Retinal pigment epithelial cell (primary cell): ENCODE results near the gene PIP5KL1.
A peak's percentile ranks its signal among the peaks of the same experiment; 100 is the strongest.
"Not testable (repeated sequence)": the region's sequence is repeated elsewhere in the genome, so short reads cannot be mapped to it uniquely, and the experiment has no call there.

Experiments used
- DNase-seq: peaks from one replicate; pipeline ENCODE4 v3.0.0-alpha.2; 2010; ENCODE audit warnings: low read depth
- H3K4me3 ChIP-seq: 2 replicates; pipeline ENCODE4 v1.5.1; 2011; ENCODE audit warnings: mild to moderate bottlenecking, low read length, control low read depth, moderate library complexity
- TF ChIP-seq, protein P1 (sequence below): conservative IDR thresholded peaks from 2 replicates; pipeline ENCODE4 v1.5.1; 2011; ENCODE audit warnings: low read depth, low read length, control low read depth, inconsistent platforms

The PIP5KL1 gene

DNA sequence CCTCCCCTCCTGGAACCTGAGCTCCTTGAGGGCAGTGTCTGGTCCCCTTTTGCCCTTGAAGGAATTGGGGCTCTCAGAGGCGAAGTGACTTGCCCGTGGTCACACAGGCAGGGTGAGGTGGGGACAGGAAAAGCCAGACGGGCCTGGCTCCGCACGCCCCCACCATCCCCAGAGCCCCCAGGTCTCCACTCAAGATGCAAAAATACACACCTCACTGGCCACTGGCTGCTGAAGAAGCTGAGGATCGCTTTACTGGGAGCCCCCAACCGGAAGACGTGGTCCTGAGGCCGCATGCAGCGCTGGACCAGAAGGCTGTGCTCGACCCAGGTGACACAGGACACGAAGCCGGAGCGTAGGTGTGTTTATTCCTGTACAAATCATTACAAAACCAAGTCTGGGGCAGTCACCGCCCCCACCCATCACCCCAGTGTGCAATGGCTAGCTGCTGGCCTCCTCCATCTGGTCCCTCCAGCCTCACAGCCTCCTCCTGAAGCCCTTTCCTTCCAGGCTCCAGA is 45.5 kb downstream of the PIP5KL1 start:
- TF ChIP-seq, protein P1, sequence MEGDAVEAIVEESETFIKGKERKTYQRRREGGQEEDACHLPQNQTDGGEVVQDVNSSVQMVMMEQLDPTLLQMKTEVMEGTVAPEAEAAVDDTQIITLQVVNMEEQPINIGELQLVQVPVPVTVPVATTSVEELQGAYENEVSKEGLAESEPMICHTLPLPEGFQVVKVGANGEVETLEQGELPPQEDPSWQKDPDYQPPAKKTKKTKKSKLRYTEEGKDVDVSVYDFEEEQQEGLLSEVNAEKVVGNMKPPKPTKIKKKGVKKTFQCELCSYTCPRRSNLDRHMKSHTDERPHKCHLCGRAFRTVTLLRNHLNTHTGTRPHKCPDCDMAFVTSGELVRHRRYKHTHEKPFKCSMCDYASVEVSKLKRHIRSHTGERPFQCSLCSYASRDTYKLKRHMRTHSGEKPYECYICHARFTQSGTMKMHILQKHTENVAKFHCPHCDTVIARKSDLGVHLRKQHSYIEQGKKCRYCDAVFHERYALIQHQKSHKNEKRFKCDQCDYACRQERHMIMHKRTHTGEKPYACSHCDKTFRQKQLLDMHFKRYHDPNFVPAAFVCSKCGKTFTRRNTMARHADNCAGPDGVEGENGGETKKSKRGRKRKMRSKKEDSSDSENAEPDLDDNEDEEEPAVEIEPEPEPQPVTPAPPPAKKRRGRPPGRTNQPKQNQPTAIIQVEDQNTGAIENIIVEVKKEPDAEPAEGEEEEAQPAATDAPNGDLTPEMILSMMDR, result no peak
- no peak for DNase-seq
- H3K4me3 ChIP-seq, result no peak overlapping the region

DNA sequence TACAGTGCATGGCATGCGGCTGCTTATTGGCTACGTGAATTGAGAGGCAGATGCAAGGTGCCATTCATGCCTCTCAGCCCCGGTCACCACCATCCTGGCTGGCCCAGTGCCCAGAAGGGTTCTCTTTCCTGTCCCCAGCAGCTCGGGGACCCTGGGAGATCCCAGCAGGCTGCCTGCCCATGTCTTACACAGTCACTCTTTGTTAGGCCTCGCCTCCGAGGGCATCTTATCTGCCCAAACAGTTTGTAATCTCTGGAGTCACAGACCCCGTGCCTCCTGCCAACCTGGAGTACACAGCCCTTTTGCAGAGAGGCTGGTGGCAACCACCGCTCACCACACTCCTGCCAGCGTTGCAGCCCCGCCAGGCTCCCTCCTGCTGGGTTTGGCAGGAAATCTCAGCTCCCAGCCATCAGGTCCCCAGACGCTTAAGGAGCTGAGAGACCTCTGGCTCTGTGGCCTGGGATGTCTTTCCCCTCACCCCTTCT is 46.1 kb downstream of the PIP5KL1 start:
- no peak for DNase-seq
- TF ChIP-seq, protein P1, result no peak
- H3K4me3 ChIP-seq, result no peak overlapping the region

DNA sequence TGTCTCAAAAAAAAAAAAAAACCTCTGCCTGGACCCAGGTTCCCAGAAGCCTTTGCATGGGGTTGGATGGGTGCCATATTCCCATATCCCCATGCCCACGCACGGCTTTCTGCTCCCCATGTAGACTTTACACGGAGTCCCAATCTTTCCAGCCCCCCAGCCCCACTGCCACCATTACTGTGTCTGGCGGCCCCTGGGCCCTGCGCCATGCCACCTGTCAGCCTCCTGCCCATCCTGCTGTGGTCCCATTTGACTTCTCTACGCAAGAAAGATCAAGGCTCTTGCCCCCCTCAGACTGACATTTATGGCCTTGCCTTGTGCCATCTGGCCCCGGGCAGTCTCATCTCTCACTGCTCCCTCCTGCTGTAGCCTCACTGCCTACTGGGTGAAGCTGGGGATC is 46.6 kb downstream of the PIP5KL1 start:
- no peak overlapping the region for H3K4me3 ChIP-seq
- DNase-seq, result no peak
- TF ChIP-seq, protein P1, result no peak

DNA sequence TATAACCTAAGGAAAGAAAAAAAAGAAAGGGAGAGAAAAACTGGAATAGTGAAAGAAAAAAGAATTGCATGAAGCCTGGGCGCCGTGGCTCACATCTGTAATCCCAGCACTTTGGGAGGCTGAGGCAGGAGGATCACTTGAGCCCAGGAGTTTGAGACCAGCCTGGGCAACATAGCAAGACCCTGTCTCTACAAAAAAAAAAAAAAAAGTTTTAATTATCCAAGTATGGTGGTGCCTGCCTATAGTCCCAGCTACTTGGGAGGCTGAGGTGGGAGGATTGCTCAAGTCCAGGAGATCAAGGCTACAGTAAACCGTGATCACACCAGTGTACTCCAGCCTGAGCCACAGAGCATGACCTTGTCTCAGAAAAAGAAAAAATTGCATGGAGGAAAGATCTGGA is 48.9 kb downstream of the PIP5KL1 start:
- not testable (repeated sequence) for H3K4me3 ChIP-seq, DNase-seq

DNA sequence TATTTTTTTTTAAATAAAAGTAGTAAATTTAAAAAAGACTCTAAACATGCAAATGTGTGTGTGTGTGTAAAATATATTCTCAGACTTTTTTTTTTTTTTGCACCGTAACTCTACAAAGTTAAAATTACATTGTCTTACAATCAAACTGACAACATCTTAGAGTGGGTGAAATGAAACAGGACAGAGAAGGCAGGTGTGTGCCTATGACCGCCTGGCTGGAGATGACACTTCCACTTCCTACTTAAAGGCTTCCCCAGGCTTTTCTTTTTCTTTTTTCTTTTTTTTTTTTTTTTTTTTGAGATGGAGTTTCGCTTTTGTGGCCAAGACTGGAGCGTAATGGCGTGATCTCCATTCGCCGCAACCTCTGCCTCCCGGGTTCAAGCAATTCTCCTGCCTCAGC is 50.4 kb downstream of the PIP5KL1 start:
- TF ChIP-seq, protein P1, result no peak
- no peak overlapping the region for H3K4me3 ChIP-seq
- DNase-seq, result no peak

DNA sequence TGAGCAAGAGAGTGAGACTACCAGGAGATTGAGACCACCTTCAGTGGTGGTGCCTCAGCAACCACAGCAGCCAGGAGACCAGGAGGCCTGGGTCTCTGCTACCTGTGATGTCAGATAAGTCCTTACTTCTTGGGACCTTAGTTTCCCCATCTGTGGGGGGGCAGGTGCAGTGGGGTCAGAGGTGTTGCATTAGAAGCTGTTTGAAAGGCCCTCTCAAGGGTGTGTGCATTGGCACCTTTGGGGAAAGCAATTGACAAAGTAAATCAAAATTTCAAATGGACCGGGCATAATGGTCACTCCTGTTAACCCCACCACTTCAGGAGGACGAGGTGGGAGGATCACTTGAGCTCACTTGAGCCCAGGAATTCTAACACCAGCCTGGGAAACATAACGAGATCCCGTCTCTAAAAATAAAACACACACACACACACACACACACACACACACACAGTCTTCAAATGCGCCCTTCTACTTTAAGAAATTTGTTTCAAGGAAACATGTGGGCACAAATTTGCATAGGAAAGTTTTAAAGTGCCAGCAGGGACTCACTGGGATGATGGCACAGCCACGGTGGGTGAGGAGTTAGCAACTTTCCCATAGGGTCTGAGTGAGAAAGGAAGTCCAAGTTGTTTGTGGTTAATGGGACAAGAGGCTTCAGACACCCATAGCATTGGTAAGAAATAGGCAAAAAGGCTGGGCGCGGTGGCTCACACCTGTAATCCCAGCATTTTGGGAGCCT is 51.8 kb downstream of the PIP5KL1 start:
- DNase-seq, result no peak
- H3K4me3 ChIP-seq, result no peak overlapping the region
- TF ChIP-seq, protein P1, result no peak

DNA sequence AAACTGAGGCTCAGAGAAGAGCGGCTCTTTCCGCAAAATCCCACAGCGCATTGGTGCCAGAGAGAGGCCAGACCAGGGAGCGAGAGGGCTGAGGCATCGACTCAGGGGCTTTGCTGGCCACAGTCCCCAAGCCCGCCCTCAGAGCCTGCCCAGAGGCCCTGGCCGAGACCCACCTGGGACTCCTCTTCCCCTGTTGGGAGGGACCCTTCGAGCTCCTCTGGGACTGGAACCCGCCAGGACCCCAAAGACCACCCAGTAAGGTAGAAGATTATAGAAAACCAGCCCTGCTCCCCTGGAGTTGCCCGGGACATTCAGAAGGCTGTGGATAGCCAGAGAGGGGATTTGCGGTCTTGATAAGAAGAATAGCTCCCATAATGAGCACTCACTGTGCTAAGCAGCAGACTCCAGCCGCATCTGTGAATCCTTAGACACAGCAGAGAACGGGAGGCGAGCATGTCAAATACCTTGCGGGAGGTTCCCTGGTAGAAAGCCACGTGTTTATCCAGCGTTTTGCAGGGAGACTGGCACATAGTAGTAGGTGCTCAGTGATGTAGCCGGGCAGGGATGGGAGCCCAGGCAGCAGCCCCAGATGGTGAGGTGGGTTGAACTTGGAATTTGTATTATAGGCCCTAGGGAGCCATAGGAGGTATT is 52.5 kb downstream of the PIP5KL1 start:
- H3K4me3 ChIP-seq, result peak overlapping the region; percentile 57
- no peak for DNase-seq
- TF ChIP-seq, protein P1, result no peak
